Measurements from ENCODE around the gene AFMID.
"Not testable (repeated sequence)": the region's sequence is repeated elsewhere in the genome, so short reads cannot be mapped to it uniquely, and the experiment has no call there.

Gene AFMID

DNA sequence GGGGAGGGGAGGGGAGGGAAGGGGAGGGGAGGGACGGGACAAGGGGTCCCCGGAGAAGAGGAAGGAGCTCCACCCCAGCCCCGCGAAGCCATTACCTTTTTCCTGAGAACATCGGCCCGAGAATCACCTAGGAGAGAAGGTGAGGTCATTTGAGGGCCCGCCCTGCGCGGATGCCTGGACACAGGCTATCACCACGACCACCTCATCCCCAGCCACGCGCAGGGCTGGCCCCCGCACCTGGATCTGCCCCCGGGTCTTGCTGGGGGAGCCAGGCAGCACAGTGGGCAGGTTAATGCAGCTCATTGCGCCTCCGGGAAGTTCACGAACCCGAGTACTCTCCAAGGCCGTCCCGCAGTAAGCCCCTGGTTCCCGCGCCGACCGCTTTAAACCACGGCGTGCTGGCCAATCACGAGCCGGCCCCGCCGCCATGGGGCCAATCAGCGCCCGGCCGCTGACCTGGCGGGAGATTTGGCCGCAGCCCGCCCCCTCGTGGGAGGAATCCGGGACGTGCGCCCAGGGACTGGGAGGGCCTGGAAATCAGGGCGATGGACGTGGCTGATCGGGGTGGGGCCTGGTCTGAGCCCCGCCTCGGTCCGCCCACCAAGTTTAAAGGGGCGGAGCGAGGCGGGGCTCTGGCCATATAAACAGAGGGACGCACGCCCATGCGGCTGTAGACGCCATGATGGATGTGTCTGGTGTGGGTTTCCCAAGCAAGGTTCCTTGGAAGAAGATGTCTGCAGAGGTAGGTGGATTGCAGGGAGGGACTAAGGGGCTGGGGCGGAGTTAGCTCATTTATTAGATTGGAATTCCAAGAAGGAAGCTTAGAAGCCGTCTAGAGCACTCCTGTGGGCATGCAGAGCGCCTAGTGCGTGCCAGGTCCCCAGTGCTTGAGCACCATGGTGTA lies at the start of gene AFMID, which contains the start of gene TK1:
AFMID (plus strand) TSS at position 671 of the 904 bp plus-strand sequence; CDS start at position 680, 9 bp downstream.
TK1 (minus strand) TSS at position 361 of the 904 bp plus-strand sequence; CDS start at position 303, 58 bp downstream.
- H3K4me1 Mint-ChIP-seq = peaks cover 18% of the 10 kb centered on the region
- peak; percentile 79 to 88 for DNase-seq (ENCODE audit: low spot score in 2 of 2)
- no peaks in the 10 kb centered on the region for H3K36me3 Mint-ChIP-seq
- no peaks in the 10 kb centered on the region for H3K9me3 Mint-ChIP-seq
- H3K4me3 Mint-ChIP-seq = peak within 1 kb of the TSS; percentile 87
- no peaks in the 10 kb centered on the region for H3K27me3 Mint-ChIP-seq
- ATAC-seq (ENCODE audit: low read depth) = peak; percentile 87
- H3K27ac Mint-ChIP-seq = peak within 1 kb of the TSS; percentile 80

DNA sequence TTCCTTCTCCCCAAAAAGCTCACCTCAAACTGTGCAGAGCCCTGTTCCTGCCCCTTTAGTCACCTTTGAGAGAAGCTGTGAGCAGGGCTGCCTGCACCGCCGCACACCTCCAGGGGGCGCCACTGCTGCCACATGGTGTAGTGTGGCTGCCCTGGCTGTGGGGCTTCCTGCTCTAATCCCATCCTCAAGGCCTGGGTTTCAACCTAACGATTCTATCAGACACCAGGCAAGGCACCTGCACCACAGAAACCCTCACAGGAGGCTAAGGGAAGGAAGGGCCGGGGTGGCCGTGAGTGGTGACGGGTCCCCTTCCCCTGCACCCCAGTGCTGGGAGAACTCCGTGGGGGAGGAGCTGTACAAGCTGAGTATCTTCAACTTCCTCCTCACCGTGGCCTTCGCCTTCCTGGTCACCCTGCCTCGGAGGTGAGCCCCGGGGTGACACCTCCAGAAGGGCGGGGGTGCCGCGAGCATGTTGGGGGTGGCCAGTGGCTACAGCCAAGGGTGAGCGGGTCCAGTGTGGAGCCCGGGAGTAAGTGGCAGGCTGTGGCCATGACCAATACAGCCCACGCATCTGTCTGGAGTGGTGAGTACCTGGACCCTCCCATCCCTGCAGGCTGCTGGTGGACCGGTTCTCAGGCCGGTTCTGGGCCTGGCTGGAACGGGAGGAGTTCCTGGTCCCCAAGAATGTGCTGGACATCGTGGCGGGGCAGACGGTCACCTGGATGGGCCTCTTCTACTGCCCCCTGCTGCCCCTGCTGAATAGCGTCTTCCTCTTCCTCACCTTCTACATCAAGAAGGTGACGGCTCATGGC lies 49.6 kb upstream of the AFMID start:
- peaks cover 29% of the 10 kb centered on the region for H3K36me3 Mint-ChIP-seq

GRCh38 chr17:78138204-78139060 lies 48.7 kb upstream of the AFMID start:
- no peaks in the 10 kb centered on the region for H3K9me3 Mint-ChIP-seq
- peaks cover 58% of the 10 kb centered on the region for H3K4me1 Mint-ChIP-seq
- H3K27me3 Mint-ChIP-seq = no peaks in the 10 kb centered on the region
- ATAC-seq (ENCODE audit: low read depth) = no peak
- peak overlapping the region; percentile 65 for H3K4me3 Mint-ChIP-seq
- no peak for DNase-seq (ENCODE audit: low spot score in 2 of 2)
- peaks cover 27% of the 10 kb centered on the region for H3K36me3 Mint-ChIP-seq
- peak overlapping the region; percentile 88 for H3K27ac Mint-ChIP-seq

More for the DNA sequence above, 49.6 kb upstream of the AFMID start:
- DNase-seq (ENCODE audit: low spot score in 2 of 2) (no peak), ATAC-seq (ENCODE audit: low read depth) (peak; percentile 13)
- H3K9me3 Mint-ChIP-seq = no peaks in the 10 kb centered on the region
- no peaks in the 10 kb centered on the region for H3K27me3 Mint-ChIP-seq
- H3K27ac Mint-ChIP-seq = peak overlapping the region; percentile 88
- peak overlapping the region; percentile 65 for H3K4me3 Mint-ChIP-seq
- peaks cover 62% of the 10 kb centered on the region for H3K4me1 Mint-ChIP-seq

DNA sequence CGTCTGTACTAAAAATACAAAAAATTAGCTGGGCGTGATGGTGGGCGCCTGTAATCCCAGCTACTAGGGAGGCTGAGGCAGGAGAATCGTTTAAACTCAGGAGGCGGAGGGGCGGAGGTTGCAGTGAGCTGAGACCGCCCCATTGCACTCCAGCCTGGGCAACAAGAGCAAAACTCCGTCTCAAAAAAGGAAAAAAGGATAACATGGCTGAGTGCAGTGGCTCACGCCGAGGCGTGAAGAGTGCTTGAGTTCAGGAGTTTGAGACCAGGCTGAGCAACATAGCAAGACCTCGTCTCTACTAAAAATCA lies 47.3 kb upstream of the AFMID start:
- Mint-ChIP-seq H3K36me3 (peaks cover 22% of the 10 kb centered on the region), H3K4me1 (peaks cover 60% of the 10 kb centered on the region), H3K27ac (peak overlapping the region; percentile 60)
- H3K9me3 Mint-ChIP-seq; ATAC-seq (ENCODE audit: low read depth); DNase-seq (ENCODE audit: low spot score in 2 of 2); H3K4me3 Mint-ChIP-seq; H3K27me3 Mint-ChIP-seq: not testable (repeated sequence)

- Mint-ChIP-seq H3K9me3 (no peaks in the 10 kb centered on the region), H3K4me1 (peaks cover 59% of the 10 kb centered on the region), H3K27ac (peak overlapping the region; percentile 60), H3K27me3 (no peaks in the 10 kb centered on the region), H3K36me3 (peaks cover 21% of the 10 kb centered on the region), H3K4me3 (peak overlapping the region; percentile 12)
- ATAC-seq (ENCODE audit: low read depth) = peak; percentile 85
- DNase-seq (ENCODE audit: low spot score in 2 of 2) = peak; percentile 93 to 96
Measured at GRCh38 chr17:78140169-78141051, 46.8 kb upstream of the AFMID start.

- ATAC-seq (ENCODE audit: low read depth) = no peak
Measured at GRCh38 chr17:78141437-78142118, 45.6 kb upstream of the AFMID start.

DNA sequence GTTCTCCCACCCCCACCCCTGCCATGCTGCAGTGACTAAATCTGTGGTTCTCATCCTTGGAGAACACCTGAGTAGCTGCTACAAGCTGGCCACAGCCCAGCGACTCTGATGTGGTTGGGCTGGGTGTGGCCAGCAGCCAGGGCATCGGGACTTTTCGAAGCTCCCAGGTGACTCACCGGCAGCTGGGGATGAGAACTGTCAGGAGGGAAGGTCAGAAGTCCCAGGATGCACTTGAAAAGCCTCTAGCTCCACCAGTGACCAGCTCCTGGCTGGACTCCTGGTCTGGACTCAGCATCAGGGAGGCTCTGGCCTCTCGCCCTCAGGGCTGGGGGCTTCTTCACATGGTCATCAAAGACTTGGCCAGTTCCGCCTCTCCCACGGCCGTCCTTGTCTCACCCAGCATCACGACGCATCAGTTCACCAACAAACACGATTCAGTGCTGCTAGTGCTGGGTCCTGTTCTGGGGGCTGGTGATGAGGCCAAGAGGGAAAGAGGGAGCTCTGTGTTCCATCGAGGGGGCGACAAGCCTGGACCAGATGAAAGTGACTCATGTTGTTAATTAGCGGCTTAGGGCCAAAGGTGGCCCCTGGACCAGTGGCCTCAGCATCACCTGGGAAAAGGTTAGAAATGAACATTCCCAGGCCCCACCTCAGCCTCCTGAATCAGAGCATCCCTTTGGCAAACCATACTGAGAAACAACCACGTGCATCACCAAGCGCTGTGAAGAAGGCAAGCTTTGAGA lies 44.9 kb upstream of the AFMID start:
- H3K27me3 Mint-ChIP-seq = no peaks in the 10 kb centered on the region
- H3K4me1 Mint-ChIP-seq = peaks cover 59% of the 10 kb centered on the region
- H3K36me3 Mint-ChIP-seq = peaks cover 13% of the 10 kb centered on the region
- DNase-seq (ENCODE audit: low spot score in 2 of 2) (no peak), ATAC-seq (ENCODE audit: low read depth) (no peak)
- no peaks in the 10 kb centered on the region for H3K9me3 Mint-ChIP-seq
- no peak overlapping the region for H3K4me3 Mint-ChIP-seq
- H3K27ac Mint-ChIP-seq = no peak overlapping the region

More at GRCh38 chr17:78141437-78142118, 45.6 kb upstream of the AFMID start:
- no peak overlapping the region for H3K4me3 Mint-ChIP-seq
- DNase-seq (ENCODE audit: low spot score in 2 of 2) = no peak
- H3K27me3 Mint-ChIP-seq = no peaks in the 10 kb centered on the region
- peaks cover 56% of the 10 kb centered on the region for H3K4me1 Mint-ChIP-seq
- no peaks in the 10 kb centered on the region for H3K9me3 Mint-ChIP-seq
- H3K36me3 Mint-ChIP-seq = peaks cover 14% of the 10 kb centered on the region
- H3K27ac Mint-ChIP-seq = peak overlapping the region; percentile 11

- Mint-ChIP-seq H3K4me3 (no peak overlapping the region), H3K27ac (peak overlapping the region; percentile 86), H3K36me3 (peaks cover 10% of the 10 kb centered on the region), H3K9me3 (no peaks in the 10 kb centered on the region), H3K4me1 (peaks cover 57% of the 10 kb centered on the region), H3K27me3 (no peaks in the 10 kb centered on the region)
- ATAC-seq (ENCODE audit: low read depth) = no peak
- no peak for DNase-seq (ENCODE audit: low spot score in 2 of 2)
Measured at GRCh38 chr17:78143214-78144146, 43.7 kb upstream of the AFMID start.

DNA sequence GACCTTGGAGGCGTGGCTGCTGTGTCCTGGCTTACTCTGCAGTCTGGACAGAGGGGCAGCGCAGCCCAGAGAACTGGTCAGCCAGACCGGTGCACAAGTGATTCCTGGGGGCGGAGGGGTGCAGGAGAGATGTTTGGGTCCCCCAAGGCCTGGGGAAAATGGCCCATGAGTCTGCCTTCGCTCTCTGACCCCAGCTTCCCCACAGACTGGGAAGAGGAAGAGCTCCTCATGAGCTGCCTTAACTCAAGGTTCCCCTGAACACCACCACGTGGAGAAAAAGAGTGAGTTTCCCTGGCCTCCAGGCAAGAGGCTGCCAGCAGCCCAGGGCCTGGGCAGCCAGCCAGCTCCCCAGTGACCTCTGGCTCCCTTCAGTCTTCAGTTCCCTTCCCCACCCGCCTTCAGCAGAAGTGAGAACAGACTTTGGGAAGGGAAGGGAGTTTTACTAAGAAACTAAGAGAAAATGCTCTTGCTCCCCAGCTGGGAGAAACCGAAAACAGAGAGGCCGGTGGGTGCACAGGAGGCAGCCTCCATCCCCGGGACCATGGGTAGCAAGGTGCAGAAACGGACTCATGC lies 42.9 kb upstream of the AFMID start:
- no peak for DNase-seq (ENCODE audit: low spot score in 2 of 2)
- no peaks in the 10 kb centered on the region for H3K9me3 Mint-ChIP-seq
- peaks cover 6% of the 10 kb centered on the region for H3K36me3 Mint-ChIP-seq
- no peak overlapping the region for H3K4me3 Mint-ChIP-seq
- H3K4me1 Mint-ChIP-seq = peaks cover 54% of the 10 kb centered on the region
- no peaks in the 10 kb centered on the region for H3K27me3 Mint-ChIP-seq
- no peak for ATAC-seq (ENCODE audit: low read depth)
- peak overlapping the region; percentile 86 for H3K27ac Mint-ChIP-seq

- Mint-ChIP-seq H3K4me1 (peaks cover 50% of the 10 kb centered on the region), H3K27ac (peak overlapping the region; percentile 86), H3K4me3 (no peak overlapping the region), H3K9me3 (no peaks in the 10 kb centered on the region), H3K27me3 (no peaks in the 10 kb centered on the region), H3K36me3 (peaks cover 6% of the 10 kb centered on the region)
- ATAC-seq (ENCODE audit: low read depth) (no peak), DNase-seq (ENCODE audit: low spot score in 2 of 2) (no peak)
Measured at GRCh38 chr17:78144736-78145641, 42.2 kb upstream of the AFMID start.
